Fibroblast of skin of left quadriceps (primary cell): ENCODE measurements around the gene CERS2.

ENCODE experiments used
- DNase-seq, 2 experiments: peaks; one replicate each; pipeline ENCODE4 v3.0.0-alpha.2; 2013; ENCODE audit warnings: low read depth in 2 of 2

CERS2 gene

GRCh38 chr1:150974580-150975478 is at the start of gene CERS2:
Gene CERS2, minus strand, starts transcription at chr1:150974835. Its CDS starts 5,745 bp downstream, at chr1:150969090.
- DNase-seq: peak; percentile 54 to 63

- DNase-seq: no peak
Measured at GRCh38 chr1:151013518-151013917, 38.9 kb upstream of the CERS2 start.

- DNase-seq: no peak
Measured at GRCh38 chr1:151012684-151013471, 38.2 kb upstream of the CERS2 start.

GRCh38 chr1:151011154-151011850 is 36.7 kb upstream of the CERS2 start:
- DNase-seq: no peak

GRCh38 chr1:151010346-151010726 is 35.7 kb upstream of the CERS2 start:
- no peak for DNase-seq

- DNase-seq: no peak
Measured at GRCh38 chr1:151009674-151010345, 35.2 kb upstream of the CERS2 start.

- DNase-seq: no peak
Measured at GRCh38 chr1:151009206-151009587, 34.6 kb upstream of the CERS2 start.

- peak; percentile 83 to 85 for DNase-seq
Measured at GRCh38 chr1:151008244-151009205, 33.9 kb upstream of the CERS2 start, which contains the start of gene PRUNE1. Gene PRUNE1, plus strand, starts transcription at chr1:151008449. Its CDS starts 184 bp downstream, at chr1:151008633.

- no peak for DNase-seq
Measured at GRCh38 chr1:151007853-151008243, 33.2 kb upstream of the CERS2 start.

- peak; percentile 62 for DNase-seq
Measured at GRCh38 chr1:151006327-151007052, 31.9 kb upstream of the CERS2 start, which contains the start of gene MINDY1. Gene MINDY1, minus strand, starts transcription at chr1:151006902. Its CDS starts 4,285 bp downstream, at chr1:151002617.

GRCh38 chr1:151005729-151006319 is 31.2 kb upstream of the CERS2 start:
- no peak for DNase-seq

- DNase-seq: no peak
Measured at GRCh38 chr1:151003180-151003579, 28.5 kb upstream of the CERS2 start.

GRCh38 chr1:151002611-151003010 is 28.0 kb upstream of the CERS2 start:
- no peak for DNase-seq

GRCh38 chr1:151002051-151002450 is 27.4 kb upstream of the CERS2 start:
- no peak for DNase-seq

- no peak for DNase-seq
Measured at GRCh38 chr1:151001602-151002001, 27.0 kb upstream of the CERS2 start.

GRCh38 chr1:151000408-151000807 is 25.8 kb upstream of the CERS2 start:
- no peak for DNase-seq

GRCh38 chr1:150999926-151000325 is 25.3 kb upstream of the CERS2 start:
- DNase-seq: no peak

- no peak for DNase-seq
Measured at GRCh38 chr1:150999051-150999674, 24.5 kb upstream of the CERS2 start.

- no peak for DNase-seq
Measured at GRCh38 chr1:150997949-150998348, 23.3 kb upstream of the CERS2 start.
